H1 (cell line): Measurements from ENCODE around the gene GTF2H2.
"Not testable (repeated sequence)": the region's sequence is repeated elsewhere in the genome, so short reads cannot be mapped to it uniquely, and the experiment has no call there.

Experiments used
- EP300 ChIP-seq, 2 experiments: IDR thresholded peaks; 1 replicate in 1 of 2; 2 replicates in 1 of 2; pipeline ENCODE4 v1.6.1; 2011 to 2012; ENCODE audit warnings: low read depth in 2 of 2, low read length in 2 of 2, mild to moderate bottlenecking in 2 of 2, borderline replicate concordance in 1 of 2, inconsistent platforms in 1 of 2, moderate library complexity in 1 of 2
- JUND ChIP-seq: IDR thresholded peaks from 2 replicates; pipeline ENCODE4 v1.6.1; 2011; ENCODE audit warnings: mild to moderate bottlenecking, improper control_type of control experiment, low read length
- POLR2A ChIP-seq, 2 experiments: IDR thresholded peaks; 1 replicate in 1 of 2; 2 replicates in 1 of 2; pipeline ENCODE4 v1.6.1; 2011; ENCODE audit warnings: low read depth in 2 of 2, low read length in 2 of 2, mild to moderate bottlenecking in 2 of 2; ENCODE audit errors: control extremely low read depth in 1 of 2

DNA sequence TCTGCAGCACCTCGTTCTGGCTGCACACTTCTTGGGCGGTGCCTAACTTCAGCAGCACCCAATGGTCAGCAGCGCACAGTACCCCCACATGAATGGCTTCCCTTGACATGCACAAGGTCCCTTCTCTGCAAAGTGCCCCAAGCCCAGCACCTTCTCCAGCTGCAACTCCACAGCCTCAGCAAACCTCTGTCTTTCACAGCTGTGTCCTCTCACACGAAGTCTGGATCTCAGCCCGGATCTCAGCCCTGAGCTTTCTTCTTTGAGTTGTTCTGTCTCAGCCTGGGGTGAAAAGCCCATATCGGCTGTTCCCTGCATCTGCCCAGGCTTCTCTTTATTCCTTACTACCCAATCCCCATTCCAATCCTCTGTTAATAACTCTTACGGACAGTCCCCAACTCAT is 32.5 kb upstream of the GTF2H2 start:
- not testable (repeated sequence) for TF ChIP-seq POLR2A (IDR thresholded peaks at IDR 0.05; ENCODE audit: control extremely low read depth in 1 of 2, low read depth in 2 of 2, low read length in 2 of 2); EP300 (IDR thresholded peaks at IDR 0.05; ENCODE audit: borderline replicate concordance in 1 of 2, low read depth in 2 of 2, low read length in 2 of 2); JUND
